Right hindlimb (tissue), 1 donor: ENCODE data around the gene OTX1.
"Not testable (repeated sequence)": the region's sequence is repeated elsewhere in the genome, so short reads cannot be mapped to it uniquely, and the experiment has no call there.

ENCODE experiments used
- DNase-seq: peaks from one replicate; pipeline ENCODE4 v3.0.0-alpha.2; 2018

Gene OTX1

DNA sequence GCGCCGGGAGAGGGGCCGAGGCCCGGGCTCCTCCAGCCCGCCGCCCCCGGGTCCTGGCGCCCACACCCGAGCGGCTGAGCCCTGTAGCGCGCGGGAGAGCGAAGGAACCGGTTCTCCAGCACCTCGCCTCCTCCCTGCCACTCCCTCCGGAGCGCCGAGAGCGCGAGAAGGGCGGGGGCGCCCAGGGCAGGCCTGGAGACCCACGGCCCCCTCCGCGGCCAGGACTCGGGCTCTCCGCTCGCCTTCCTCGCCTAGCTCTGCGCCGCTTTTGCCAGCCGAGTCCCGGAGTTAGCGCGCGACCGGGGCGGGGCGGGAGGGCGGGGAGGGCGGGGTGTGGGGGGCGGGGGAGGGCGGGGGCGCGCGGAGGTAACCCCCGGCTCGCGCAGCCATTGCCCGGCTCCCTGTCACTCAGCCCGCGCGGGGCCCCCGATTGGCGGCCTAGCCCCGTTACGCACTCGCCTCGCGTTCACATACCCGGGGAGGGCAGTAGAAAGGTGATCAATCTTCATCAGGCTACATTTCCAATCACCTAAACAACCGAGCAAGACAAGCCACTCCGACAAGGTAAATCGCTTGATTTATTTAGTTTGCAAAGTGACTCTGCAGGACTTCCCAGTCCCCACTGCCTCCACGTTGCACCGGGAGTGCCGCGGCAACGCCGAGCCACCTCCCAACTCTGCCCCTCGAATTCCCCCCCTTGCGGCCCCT, at the start of gene OTX1:
TSS of gene OTX1 (plus strand) at position 497 of the 708 bp plus-strand sequence. CDS start 2,161 bp downstream, outside the sequence.
- peak; percentile 46 for DNase-seq

GRCh38 chr2:63001576-63001975, 49.1 kb upstream of the OTX1 start:
- DNase-seq, result no peak

- DNase-seq, result no peak
These were observed 47.3 kb upstream of the OTX1 start for GRCh38 chr2:63003351-63003750.

DNA sequence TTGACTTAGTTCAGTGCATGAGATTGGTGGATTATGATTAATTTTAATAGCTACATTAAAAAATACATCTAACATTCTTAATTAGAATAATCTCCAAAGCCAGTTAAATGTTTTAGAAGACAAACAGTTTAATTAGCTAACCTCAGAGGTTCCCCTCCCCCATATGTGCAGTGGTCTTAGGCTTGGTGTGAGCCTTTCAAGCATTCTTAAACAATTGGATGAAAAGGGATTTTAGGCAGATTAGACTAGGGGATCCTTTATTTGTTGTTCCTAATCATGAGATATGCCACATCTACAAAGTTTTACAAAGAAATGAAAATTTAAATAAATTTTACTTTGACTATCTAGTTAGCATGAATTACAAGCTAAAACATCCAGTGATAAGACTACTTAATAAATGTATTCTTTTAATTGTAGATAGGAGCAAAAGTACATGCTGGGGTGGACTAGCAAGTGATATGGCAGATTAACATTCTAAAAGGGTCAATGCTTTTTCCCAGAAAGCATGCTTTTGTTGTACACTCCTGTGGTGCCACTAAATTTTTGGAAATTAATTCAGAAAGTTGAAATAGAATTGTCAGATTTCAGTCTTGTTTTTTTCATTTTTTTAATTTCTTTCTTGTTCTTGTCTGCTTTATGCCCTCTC, 42.7 kb upstream of the OTX1 start:
- DNase-seq, result no peak

- DNase-seq, result no peak
These were observed 41.8 kb upstream of the OTX1 start for GRCh38 chr2:63008838-63009237.

DNA sequence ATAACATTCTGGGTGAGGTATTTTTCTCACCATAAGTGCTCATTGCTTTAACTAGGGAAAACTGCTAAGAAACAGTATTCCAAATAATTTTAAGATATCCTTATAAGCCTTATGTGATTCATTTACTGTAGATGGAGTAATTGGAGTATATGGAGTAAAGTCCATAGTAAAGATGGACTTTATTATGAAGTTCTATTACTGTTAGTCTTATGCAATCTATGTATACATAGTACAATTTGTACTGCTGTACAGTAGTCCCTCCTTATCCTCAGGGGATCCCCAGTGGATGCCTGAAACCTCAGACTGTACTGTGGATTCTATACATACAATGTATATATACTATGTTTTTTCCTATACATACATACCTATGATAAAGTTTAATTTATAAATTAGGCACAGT, 41.1 kb upstream of the OTX1 start:
- no peak for DNase-seq

DNA sequence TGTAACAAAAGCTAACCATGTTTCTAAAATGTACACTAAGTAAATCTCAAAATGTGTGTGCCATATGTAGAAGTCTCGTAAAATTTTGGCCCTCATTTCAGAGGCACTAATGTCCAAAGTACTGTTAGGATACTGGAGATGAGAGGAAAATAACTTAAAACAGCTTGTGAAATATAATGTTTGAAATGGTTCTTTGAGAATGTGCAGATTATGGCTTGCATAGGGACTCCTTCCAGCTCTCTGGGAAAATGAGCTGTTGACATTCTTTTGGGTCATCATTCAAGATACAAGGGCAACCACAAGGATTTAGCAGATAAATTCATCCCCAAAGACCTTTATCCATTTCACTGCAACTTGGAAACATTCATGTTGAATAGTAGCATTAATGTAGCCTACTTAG, 38.1 kb upstream of the OTX1 start:
- no peak for DNase-seq

- no peak for DNase-seq
These were observed 37.2 kb upstream of the OTX1 start for GRCh38 chr2:63013438-63013837.

DNA sequence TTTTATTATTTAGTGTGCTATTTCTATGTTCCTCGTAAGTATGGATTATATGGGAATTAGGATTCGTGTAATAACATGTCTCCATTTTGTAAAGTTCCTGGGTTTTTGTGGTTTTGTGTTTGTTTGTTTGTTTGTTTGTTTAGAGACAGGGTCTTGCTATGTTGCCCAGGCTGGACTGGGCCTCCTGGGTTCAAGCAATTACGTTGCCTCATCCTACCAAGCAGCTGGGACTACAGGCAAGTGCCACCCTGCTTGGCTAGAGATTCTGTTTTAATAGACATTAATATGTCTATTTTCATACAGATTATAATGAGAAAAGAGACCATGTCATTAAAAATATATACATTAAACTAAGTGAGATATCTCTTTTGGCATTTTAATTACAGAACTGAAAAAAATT, 35.2 kb upstream of the OTX1 start:
- DNase-seq, result no peak

- DNase-seq, result no peak
These were observed 32.2 kb upstream of the OTX1 start for GRCh38 chr2:63018439-63018838.

DNA sequence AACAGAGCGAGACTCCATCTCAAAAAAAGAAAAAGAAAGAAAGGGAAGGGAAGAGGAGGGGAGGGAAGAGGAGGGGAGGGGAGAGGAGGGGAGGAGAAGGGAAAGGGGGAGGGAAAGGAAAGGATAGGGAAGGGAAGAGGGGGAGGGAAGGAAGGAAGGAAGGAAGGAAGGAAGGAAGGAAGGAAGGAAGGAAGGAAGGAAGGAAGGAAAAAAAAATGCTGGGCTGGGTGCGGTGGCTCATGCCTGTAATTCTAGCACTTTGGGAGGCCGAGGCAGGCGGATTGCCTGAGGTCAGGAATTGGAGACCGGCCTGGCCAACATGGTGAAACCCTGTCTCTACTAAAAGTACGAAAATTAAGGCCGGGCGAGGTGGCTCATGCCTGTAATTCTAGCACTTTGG, 30.9 kb upstream of the OTX1 start:
- DNase-seq, result not testable (repeated sequence)

- no peak for DNase-seq
These were observed 27.2 kb upstream of the OTX1 start for GRCh38 chr2:63023444-63023843.

DNA sequence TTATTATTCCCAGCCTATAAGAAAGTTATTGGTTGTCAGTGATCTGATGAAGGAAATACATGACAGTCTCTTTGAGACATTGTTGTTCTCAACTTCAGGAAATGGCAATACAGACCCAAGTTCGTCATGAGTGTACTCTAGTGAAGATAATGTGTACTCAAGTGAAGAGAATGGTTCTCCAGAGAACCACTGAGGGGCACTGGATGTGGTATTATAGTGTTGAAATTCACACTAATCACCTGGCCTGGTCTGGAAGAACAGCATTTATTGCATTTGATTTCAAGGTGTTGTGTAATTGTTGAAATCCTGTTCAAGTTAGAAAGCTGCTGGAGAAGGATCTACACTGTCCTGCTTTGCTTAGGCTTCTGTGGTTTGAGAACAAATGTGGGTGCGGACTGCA, 23.4 kb upstream of the OTX1 start:
- no peak for DNase-seq

DNA sequence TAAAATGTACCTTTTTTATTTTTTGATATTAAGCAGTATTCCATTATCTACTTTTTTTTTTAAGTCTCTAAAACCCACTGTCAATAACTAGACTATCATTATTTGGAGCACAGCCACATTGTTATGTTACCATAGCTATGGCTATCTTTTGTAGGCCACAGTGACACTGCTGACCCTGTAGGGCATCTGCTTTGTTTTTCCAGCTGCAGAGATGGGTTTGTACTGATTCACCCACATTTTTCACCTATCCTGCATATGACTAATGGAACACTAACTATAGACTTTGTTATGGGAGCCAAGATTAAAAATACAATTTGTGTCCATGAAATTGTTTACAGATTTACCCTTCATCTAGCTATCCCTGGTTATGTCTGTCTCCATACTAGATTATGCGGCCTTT, 21.6 kb upstream of the OTX1 start:
- no peak for DNase-seq

- no peak for DNase-seq
These were observed 16.1 kb upstream of the OTX1 start for GRCh38 chr2:63034526-63034925.

DNA sequence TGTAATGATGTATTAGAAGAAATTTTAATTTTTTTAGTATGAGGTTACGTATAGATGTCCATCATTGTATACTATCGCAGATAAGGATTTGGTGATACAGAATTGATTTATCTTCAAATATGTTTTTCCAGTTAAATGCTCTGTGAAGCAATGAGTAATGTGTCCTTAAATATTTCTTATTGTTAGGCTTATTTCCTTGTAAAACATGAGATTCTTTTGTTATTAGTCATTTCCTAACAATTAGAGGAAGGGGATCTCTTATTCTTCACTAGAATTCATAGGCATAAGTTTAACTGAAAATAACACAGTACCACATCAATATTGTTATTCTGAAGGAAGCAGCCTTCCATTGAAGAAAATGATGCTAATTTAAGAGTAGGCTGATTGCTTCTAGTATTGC, 15.5 kb upstream of the OTX1 start:
- DNase-seq, result no peak

DNA sequence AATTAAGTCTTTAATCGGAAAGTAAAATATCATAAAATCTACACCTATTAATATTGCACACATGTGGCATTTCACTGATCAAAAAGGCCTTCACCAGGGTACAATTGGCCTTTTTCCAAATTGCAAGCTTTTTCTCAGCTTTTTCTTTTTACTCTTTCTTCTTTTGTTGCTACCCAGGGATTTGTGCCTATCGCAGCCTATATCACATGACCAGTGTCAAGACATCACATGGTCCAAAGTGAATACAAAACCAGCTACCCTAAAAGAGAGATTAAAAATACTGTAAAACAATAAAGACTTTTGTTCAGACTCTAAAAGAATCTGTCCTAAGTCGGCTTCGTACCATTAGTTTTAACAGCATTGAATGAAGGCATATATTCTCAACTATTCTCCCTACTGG, 15.0 kb upstream of the OTX1 start:
- DNase-seq, result no peak

- no peak for DNase-seq
These were observed 12.6 kb upstream of the OTX1 start for GRCh38 chr2:63038034-63038433.

- no peak for DNase-seq
These were observed 10.0 kb upstream of the OTX1 start for GRCh38 chr2:63040586-63040985.

DNA sequence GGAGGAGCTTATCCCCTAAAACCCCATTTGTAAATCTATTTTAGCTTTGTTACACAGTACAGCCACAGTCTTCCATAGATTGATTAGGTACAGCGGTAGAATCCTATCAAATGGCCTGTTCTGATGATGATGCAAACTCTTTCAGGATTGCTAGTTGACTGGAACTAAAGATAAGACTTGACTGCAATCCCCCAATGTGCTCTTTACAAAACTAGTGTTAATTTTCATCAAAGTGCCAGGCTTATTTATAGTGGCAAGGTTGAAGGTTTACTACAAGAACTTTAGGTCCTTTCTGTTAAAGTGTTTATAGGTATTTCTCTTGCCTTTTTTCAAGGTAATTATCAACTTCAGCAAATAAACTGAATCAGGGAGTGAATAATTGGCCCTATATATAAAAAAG, 9.0 kb upstream of the OTX1 start:
- no peak for DNase-seq

GRCh38 chr2:63044362-63045327, 6.0 kb upstream of the OTX1 start:
- no peak for DNase-seq

GRCh38 chr2:63046552-63046951, 4.1 kb upstream of the OTX1 start:
- no peak for DNase-seq

DNA sequence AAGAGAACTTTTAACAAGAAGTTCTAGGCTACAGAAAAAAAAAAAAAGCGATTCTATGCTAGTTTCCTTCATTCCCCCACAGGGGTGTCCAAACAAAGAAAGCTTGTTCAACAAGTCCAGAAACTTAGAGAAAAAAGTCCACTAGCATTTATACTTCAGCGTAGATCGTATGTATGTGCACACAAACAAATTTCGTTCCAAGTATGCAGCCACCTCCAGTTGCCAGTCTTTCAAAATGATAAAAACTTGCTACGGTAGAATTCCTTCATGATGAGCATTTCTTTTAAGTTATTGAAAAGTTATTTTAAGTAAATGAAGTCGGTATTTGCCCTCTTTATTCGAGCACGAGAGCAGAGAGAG, 3.7 kb upstream of the OTX1 start:
- DNase-seq, result no peak
